Superior temporal gyrus (tissue), 1 donor: ENCODE data around the gene NKX2-3.

ENCODE experiments used
- DNase-seq: peaks from one replicate; pipeline ENCODE4 v3.0.0-alpha.2; 2016; ENCODE audit errors: extremely low spot score

Gene NKX2-3

GRCh38 chr10:99532687-99533495 is at the start of gene NKX2-3:
Gene NKX2-3 (plus strand): TSS chr10:99532942. CDS start chr10:99533132, 190 bp downstream.
- no peak for DNase-seq

DNA sequence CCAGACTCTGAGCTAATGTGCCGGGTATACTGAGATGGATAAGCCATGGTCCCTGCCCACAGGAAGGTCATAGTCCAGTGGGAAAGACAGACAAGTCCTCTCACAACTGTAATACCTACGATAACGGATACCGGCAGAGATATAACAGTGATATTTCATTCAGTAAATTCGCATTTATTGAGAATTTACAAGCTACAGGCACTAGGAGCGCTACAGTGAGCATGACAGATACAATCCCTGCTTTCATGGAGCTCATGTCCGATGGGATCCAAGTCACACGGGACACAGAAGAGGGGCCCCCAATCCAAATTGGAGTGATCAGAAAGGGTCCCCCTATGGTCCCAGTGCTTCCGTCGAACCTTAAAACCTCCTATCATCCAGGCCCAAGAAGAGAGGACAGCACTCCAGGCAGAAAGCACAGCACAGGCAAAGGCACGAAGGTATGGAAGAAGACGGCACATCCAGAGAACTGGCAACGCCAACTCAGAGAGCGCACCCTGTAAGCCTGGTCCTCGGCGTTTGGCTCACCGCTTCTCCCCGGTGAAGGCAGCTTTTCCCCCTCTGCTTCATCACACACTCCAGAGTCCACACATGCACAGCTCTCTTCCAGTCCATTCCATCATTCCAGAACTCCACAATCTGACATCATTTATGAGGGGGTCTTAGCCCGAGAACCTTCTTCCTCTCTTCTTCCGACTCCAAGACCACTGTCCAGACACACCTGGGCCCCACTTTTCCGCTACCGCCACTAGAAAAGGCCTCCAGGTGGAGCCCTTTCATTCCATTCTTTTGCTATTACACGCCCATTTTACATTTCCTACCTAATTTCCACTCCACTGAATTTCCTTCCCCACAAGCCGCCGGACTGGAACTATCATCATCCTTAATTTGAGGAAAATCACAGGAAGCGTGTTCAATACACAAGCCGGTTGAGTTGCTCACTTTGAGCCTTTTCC is 47.8 kb upstream of the NKX2-3 start:
- DNase-seq: no peak

DNA sequence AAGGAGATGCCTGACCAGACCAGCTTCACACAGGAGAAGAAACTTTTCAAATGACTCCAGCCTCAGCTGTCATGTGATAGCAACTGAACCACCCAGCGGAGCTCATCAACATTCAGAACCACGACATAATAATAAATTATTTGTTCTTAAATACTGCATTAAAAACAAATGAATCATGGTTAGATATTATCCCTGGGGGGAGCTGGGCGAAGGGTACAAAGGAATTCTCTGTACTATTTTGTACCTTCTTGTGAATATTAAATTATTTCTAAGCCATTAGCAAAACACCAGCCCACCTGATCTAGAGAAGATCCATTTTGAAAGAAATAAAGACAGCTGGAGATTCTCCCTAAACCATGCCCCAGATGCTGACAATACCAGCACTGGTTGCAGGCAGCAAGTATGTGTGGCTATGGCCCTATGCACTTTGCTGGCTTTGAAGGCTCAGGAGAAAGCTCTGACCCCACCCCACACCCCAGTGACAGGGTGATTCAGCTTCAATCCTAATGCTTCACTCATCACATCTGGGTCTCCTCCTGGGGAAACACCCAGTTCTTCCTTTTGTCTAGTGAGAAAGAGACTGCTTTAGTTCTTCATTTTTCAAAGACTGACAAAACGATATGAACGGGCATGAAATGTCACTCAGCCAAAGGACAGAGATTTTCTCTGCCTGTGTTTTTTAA is 45.5 kb upstream of the NKX2-3 start:
- no peak for DNase-seq

- DNase-seq: no peak
Observed at GRCh38 chr10:99489271-99489670, 43.5 kb upstream of the NKX2-3 start.

DNA sequence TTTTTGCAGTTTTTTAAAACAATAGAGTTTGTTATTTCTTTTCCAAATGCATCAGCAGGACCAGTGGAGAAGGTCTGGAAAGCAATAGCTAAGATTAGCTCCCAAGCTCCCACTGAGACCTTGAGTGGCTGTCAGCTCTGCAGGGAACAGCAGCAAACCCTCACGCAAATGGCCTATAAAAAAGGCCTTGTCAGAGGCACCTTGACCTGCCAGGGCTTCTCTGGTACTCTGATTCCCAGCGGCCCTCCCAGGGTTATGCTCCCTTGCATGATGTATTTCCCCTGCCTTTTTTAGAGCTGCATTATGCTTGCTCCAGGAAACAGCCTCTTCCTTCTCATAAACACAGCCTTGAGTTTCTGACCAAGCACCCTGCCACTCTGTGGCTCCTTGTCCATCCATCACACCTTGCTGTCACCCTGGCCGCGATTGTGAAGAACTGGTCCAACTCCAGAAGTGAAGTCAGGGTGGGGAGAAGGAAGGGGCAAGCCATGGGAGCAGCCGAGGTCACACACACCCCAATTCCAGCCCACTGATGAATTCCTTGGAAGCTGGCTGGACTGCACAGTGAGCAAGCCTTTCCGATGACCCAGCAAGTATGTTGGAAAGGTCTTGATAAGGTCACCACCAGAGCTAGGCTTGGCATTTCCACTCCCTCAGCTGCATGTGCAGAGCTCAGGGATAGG is 35.3 kb upstream of the NKX2-3 start:
- DNase-seq: no peak

DNA sequence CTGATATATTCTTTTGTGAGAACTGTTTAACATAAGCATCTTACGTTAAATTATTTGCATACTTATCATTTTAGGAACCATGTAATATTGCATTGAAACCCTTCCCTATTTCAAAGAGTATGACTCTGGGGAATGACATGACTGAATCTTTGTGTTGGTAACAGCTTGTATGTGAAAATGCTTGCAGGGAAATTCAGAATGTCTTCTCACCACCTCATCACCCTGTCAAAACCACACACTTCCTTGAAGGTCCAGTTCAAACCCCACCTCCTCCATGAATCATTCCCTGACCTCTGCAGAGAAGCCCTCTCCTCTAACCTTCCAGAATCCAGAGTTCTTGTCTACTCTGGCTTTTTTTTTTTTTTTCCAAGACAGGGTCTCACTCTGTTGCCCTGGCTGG is 26.3 kb upstream of the NKX2-3 start:
- DNase-seq: no peak

- DNase-seq: no peak
Observed at GRCh38 chr10:99507265-99507664, 25.5 kb upstream of the NKX2-3 start.

GRCh38 chr10:99513061-99513460 is 19.7 kb upstream of the NKX2-3 start:
- no peak for DNase-seq

DNA sequence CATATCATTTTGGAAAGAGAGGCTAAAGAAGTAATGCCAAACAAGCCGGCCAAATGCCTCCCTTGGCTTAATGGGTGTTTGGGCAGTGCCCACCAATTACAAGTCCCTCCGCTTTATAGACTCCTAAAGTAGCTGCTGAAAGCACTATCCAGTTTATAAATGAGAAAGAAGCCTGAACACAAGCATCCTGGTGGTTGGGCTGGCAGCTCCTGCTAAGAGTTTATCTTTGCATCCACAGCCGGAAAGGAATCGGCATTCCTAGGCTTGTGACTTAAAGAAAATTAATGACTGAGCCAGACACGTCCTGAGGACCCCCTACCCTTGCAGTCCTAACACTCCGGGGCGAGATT is 13.1 kb upstream of the NKX2-3 start:
- no peak for DNase-seq

- no peak for DNase-seq
Observed at GRCh38 chr10:99520040-99520846, 12.5 kb upstream of the NKX2-3 start.

DNA sequence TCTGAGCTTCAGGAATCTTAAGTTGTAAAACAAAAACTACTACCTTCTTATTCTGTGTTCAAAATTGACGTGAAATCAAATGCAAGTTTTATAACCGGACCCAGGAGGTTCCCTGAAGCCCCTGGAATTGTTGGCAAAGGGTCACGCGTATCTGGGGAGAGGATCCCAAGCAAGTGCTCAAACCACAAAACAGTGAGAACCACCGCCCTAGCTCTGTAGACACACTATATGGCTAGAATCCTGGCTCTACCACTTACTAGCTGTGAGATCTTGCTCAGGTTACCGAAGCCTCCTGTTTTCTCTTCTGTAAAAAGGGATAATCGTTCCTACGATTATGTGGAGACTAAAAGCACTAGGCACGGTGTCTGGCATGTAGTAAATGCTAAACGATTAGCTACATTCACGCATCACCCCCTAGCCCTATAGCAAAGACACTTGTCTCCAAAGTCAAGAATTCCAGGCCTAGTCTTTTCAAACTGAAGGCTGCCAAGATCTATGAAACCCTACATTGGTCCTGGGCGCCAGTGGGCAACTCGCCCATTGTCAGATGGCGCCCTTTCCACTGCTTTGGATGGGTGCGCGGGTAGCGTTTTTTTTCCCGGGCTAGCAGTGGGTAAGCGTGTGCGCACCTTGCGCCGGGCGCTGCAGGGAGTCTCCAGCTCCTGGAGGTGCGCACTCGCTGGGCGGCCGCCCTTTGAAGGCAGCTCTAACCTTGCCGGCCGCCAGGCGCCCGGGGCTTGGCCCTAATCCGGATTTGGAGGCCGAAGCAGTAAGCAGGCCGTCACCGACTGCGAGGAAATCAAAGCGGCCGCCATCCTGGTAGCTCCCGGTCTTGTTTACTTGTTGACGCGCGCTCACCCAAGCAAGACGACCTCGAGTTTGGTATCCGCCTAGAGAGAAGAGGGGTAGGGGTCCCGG is 11.6 kb upstream of the NKX2-3 start:
- no peak for DNase-seq

DNA sequence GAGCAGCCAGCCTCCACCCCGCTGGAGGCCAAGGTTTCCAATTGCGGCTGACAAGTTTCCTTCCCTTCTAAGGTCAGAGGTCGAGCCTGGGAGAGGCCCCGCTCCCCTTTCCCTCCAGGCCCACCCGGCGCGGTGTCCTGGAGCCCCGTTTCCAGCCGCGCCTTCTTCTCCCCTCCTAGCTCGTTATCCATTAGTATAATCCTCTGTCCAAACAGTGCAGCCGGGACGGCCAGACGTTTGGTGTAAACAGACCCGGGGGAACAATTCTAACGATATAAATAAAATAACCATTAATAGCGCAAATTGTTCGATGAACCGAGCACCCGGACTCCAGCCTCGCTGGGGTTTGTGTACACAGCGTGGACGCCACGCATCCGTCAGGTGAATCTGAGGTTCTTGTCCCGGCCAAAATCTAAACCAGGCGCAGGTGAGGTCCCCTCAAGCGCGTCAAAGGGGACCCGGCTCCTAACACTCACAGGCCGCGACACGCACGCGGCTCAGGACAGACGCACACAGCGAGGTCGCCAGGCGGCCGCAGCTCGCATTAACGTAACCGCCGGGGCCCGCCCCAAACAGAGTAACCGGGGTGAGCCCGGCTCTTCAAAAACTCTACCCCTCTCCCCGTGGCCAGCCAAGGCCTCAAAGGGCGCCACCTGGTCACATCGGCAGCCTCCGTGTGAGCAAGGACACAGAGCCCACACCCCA is 10.8 kb upstream of the NKX2-3 start:
- DNase-seq: no peak

DNA sequence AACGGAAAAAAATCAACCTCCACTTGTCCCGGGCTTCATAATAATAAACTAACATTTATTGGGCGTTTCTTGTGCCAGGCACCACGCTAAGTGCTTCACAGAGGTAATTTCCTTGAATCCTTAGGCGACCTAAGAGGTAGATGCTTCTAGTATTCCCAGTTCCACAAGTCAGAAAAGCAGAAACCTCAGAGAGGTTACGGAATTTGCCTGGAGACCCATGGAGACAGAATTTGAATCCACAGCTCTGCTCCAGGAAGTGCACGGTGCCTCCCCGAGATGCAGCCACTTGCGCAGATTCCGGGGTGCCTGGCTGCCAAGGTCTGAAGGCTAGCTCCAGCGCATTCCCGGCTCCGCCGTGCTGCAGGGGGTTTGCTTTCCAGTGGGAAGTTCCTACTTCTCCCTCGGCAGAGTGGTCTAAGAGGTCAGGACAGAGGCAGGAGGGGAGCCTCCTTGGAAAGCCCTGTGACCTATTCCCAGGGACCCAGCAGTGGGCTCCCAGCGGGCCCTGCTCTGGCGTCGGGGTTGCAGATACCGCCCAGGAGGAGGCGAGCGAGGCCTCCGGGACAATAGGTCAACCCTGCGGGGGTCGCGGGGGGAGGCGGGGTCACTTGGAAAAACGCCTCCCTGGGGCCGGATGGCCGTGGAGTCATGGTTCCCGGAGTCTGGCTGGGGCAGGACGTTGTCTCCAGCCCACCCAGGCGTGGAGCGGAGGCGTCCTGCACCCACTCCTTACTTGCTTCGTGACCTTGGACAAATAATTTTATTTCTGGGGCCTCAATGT is 10.1 kb upstream of the NKX2-3 start:
- DNase-seq: no peak

- no peak for DNase-seq
Observed at GRCh38 chr10:99523251-99523773, 9.4 kb upstream of the NKX2-3 start.

DNA sequence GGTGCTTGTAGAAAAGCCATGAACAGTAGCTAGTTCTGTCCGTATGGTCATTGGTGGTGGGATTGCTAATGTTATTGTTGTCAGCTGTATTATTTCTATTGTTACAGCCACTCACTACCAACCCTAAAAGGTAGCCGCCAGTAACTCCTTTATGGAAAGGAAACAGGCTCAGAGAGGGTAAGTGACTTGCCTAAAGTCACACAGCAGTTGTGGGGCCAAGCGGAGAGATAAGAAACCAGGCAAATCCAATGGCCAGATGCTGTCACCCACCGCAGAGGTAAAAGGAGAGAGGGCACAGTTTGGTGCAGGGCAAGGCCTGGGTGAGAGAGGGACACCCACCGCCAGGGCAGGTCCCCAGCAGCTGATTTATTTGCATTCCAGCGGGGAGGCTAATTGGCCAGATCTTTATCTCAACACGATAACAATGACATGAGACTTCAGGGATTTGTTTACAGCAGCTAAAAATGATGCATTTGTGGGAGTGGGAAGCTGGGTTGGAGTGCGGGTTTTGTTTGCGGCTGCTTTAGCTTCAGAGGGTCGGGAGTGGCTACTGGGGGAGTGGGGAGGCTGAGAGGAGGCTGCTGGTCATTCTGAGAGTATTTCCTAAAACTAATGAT is 8.6 kb upstream of the NKX2-3 start:
- DNase-seq: no peak

DNA sequence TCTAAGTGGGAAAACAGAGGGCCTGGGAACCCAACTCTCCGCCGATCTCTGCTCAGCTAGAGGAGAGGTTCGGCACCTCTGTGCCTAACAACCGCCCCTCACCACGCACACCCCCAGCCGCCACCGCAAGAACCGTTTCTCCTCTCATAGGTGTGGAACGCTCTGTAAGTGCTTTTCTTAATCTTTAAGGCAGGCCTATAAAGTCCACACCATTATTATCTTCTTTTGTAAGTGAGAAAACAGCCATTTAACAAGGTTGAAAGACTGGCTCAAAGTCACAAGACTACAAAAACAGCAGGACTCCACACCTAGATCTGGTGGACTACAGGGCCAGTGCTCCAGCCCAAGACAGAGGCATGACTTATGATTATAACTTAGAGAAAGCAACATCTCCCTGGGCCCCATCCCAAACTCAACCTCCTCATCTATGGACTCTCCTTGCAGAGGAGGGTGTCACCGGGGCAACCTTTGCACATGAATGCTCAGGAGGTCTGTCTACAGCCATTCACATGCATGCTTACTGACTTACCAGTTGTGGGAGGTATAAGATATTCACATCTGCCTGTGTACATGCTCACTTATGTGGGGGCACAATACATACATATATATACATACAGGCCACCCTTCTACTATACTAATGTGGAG is 7.9 kb upstream of the NKX2-3 start:
- no peak for DNase-seq

- no peak for DNase-seq
Observed at GRCh38 chr10:99525897-99526296, 6.8 kb upstream of the NKX2-3 start.
